Stimulated activated CD4-positive, alpha-beta T cell treated with anti-CD3 and anti-CD28 coated beads, Interleukin-4, amount 100 ng/mL, for 1 hour (primary cell): Measurements from ENCODE around the gene CCDC27.
"Not testable (repeated sequence)": the region's sequence is repeated elsewhere in the genome, so short reads cannot be mapped to it uniquely, and the experiment has no call there.

Source experiments
- DNase-seq: peaks from one replicate; pipeline ENCODE4 v3.0.0-alpha.2; 2020

Gene CCDC27

DNA sequence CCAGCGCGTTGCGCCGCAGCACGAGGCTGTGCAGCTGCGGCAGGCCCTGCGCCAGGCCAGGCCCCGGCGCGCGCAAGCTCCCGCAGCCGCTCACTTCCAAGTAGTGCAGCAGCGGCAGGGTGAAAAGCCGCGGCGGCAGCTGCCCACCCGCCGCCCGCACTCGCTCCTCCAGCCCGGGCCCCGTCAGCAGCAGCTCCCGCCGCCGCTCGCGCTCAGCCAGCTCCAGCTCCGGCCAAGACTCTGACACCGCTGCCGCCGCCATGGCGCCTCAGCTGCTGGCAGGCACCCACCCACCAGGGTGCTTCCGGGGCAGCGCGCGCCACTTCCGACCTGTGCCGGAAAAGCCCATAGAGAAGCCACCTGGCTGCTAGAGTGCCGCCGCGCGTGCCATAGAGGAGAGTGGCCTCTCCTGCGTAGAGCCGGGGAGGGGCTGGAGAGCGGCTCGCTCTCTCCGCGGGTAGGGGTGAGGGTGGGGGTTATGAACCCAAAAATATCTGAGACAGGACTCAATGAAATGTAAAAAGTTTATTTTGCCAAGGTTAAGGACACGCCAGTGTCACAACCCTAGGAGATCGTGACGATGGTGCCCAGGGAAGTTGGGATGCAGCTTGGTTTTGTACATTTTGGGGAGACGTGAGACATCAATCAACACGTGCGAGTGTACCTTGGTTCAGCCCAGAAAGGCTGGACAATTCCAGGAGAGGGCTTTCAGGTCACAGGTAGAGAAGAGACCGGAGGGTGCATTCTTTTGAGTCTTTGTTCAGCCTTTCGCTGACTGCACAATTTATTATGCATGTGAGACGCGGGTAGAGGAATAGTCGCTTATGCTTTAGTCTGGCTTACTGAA is 44.2 kb downstream of the CCDC27 start, which contains the start of gene LRRC47:
Gene LRRC47, minus strand, starts transcription at position 284 of the 847 bp plus-strand sequence. Its CDS starts 22 bp downstream, at position 262.
- peak; percentile 96 for DNase-seq

- no peak for DNase-seq
These were observed 47.9 kb downstream of the CCDC27 start for GRCh38 chr1:3799976-3800685.

DNA sequence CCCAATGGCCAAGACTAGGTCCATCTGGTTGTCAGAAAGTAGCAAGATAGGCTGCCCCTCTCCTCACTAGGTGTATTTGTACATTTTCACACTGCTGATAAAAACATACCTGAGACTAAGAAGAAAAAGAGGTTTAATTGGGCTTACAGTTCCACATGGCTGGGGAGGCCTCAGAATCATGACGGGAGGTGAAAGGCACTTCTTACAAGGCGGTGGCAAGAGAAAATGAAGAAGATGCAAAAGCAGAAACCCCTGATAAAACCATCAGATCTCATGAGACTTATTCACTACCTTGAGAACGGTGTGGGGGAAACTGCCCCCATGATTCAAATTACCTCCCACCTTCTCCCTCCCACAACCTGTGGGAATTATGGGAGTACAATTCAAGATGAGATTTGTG is 48.5 kb downstream of the CCDC27 start:
- not testable (repeated sequence) for DNase-seq

- no peak for DNase-seq
These were observed 51.8 kb downstream of the CCDC27 start for GRCh38 chr1:3803905-3804626.

- not testable (repeated sequence) for DNase-seq
These were observed 52.3 kb downstream of the CCDC27 start for GRCh38 chr1:3804627-3804944.

- no peak for DNase-seq
These were observed 52.8 kb downstream of the CCDC27 start for GRCh38 chr1:3805038-3805437.

GRCh38 chr1:3807769-3808168 is 55.5 kb downstream of the CCDC27 start:
- no peak for DNase-seq

DNA sequence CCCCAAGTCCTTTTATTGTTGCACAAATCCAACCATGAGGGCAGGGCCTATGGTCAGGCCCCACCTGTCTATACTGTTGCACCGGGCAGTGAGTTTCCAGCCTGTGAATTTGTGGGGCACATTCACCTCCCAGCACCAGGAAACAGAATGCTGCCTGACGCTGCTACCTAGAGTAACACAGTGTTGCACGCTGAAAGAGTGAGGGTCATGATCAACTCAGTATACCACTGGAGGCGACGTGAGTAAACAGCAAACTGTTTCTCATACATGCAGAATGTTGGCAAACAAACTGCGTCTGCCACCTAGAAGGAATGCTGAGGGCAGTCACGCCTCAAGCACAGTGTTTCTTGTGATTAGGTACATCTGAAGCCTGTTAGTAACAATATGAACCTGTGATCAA is 57.4 kb downstream of the CCDC27 start:
- no peak for DNase-seq

DNA sequence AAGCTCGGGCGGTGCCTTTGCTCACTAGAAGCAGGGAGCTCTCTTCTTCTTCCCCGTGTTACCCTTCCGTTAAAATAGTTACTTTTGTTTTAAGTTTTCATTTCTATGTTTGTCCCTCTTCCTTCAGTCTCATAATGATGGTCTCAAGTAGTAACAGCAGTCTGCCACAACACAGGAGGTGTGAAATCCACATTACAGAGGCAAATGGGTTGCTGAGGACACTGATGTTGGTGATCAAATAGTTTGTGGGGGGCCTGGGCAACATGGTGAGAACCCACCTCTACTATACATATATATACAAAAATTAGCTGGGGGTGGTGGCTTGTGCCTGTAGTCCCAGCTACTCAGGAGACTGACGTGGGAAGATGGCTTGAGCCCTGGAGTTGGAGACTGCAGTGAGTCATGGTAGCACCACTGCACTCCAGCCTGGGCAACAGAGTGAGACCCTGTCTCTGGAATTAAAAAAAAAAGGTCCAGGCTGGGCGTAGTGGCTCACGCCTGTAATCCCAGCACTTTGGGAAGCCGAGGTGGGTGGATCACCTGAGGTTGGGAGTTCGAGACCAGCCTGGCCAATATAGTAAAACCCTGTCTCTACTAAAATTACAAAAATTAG is 58.0 kb downstream of the CCDC27 start:
- DNase-seq, result not testable (repeated sequence)

DNA sequence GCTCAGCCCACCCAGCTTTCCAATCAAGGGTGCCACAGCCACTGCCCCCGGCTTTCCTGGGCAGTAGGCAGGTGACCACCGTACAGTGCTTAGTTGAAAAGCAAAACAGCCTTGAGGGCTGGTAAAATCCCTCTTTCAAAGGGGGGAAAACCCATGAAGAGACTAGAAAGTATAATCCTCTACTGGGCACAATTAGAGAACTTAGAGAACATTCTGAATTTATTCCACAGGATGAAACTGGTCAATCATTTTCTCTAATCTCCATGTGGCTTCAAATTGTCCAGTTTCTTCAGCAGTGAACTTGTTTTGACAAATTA is 59.3 kb downstream of the CCDC27 start:
- no peak for DNase-seq

DNA sequence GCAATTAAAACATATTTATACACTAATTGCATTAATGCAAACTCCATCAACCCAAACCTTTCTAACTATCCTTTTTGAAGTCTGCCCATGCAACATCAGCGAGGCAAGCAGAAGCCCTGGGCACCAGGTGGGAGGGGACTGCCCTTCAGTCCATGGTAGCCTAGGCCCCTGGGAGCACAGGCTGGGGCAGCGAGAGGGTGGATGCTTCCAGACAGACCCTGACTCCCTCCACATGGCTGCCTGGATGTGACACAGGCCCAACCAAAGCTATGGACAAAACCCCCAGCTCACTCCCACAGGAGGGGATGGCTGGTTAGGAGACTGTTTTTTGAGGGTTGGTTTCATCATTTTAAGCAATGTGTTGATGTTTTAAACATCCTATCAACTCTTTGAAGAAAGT is 61.8 kb downstream of the CCDC27 start:
- no peak for DNase-seq

GRCh38 chr1:3814771-3815561 is 62.7 kb downstream of the CCDC27 start:
- DNase-seq, result no peak

DNA sequence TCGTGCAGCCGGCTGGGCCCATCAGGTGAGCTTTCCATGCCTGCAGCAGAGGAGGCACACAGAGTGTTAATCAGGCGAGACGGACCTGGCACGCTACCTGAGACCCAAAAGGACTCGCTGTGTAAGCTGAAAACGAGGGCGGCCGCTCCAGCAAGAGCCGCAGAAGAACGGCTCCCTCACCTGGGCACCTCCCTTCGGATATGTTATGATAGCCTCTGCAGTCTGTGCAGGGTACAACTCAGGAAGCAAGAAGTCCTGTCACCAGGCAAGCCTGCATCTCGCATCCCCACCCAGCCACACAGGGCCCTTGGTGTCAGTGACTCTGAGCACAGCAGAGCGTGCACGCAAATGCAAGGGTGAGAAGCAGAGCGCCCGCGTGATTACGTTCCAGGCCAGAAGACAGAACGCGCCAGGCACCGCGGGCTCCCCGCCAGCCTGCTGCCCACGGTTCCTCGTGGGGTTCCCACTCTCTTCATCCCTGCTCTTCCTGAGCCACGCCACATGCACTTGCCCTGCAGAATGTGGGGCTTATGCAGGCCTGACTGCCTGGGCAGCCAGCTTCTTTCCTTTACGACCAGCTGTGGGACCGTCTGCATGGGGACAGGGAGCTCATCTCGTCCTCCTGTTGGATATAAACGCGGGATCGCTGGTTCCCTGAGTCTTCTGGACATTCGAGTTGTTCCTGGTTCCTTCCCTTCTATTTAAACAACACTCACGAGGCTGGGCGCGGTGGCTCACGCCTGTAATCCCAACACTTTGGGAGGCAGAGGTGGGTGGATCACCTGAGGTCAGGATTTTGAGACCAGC is 64.3 kb downstream of the CCDC27 start:
- DNase-seq, result no peak

DNA sequence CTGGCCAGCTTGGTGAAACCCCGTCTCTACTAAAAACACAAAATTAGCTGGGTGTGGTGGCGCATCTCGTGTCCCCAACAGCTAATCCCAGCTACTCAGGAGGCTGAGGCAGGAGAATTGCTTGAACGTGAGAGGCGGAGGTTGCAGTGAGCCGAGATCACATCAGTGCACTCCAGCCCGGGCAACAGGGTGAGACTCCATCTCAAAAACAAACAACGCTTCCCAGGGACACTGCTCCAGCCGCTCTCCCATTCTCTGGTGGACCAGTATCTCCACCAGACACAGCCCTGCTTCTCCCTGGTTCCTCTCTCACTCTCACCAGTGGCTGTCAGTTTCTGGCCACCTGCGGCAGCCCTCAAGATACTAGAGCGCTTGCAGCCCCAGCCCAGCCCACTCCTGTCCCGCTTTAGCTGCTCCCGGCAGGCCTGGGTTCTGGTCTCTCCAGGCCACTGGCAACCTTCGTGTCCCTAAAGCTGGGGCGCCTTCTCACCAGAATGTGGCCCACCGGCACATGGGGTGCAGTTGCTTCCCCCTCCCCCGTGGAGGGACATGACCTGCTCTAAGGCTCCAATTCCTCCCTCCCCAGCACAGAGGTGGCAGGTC is 65.0 kb downstream of the CCDC27 start:
- no peak for DNase-seq

GRCh38 chr1:3817821-3818597 is 65.8 kb downstream of the CCDC27 start:
- DNase-seq, result no peak

GRCh38 chr1:3819771-3820200 is 67.5 kb downstream of the CCDC27 start:
- no peak for DNase-seq

GRCh38 chr1:3820316-3820715 is 68.1 kb downstream of the CCDC27 start:
- DNase-seq, result no peak

DNA sequence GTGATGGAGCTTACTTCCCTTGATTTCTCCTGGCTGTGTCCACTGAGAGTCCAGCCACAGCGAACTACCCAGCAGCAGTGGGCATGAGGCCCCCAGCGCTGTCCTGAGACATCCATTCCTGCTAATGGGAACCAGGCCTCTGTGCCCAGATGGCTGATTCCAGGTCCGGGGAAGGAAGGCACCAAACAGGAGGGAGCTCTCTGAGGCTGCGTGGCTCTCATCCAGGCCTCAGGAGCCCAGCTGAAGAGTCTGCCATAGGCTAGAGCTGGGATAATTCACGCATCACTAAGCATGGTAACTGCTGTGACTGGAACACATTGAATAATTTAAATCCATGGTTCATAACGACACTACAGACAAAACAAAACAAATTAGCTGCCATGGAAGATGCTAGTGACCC is 68.8 kb downstream of the CCDC27 start:
- DNase-seq, result no peak
